NCI-H1436 (cell line): ENCODE data around the gene CCL26.
A peak's percentile ranks its signal among the peaks of the same experiment; 100 is the strongest.
"Not testable (repeated sequence)": the region's sequence is repeated elsewhere in the genome, so short reads cannot be mapped to it uniquely, and the experiment has no call there.

ENCODE experiments used
- DNase-seq: peaks from one replicate; lab custom pipeline; 2025; lab: John Stamatoyannopoulos, UW

CCL26 gene

DNA sequence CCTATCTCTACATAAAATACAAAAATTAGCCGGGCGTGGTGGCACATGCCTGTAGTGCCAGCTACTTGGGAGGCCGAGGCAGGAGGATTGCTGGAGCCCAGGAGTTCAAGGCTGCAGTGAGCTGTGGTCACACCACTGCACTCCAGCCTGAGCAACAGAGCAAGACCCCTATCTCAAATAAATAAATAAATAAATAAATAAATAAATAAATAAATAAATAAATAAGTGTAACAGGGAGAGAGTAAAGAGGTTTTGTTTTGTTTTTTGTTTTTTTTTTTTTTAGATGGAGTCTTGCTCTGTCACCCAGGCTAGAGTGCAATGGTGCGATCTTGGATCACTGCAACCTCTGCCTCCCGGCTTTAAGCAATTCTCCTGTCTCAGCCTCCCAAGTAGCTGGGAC, 20.6 kb upstream of the CCL26 start:
- not testable (repeated sequence) for DNase-seq

DNA sequence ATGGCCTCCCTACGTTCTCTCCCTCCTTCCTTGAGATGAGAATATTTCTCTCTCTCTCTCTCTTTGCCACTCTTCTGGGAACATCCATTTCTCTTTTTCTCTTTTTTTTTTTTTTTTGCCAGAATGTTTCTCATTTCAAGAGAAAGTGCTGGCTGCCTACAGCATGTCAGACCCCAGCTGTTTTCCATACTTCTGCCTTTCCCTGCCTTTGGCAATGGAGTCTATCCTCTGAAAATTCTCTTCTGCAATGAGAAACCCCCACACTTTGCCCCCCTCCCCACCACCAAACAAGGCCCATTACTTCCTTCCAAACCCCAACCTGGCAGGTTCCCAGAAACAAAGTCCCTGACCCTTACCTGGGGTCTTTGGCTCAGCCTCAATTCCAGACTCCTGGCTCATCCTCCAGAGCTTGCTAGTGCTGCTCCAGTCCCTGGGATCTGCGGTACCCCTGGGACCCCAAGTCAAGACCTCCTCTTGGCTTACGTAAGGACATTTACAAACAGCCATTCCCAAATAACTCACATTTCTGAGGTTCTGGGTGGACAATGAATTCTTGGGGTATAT, 17.4 kb upstream of the CCL26 start:
- no peak for DNase-seq

DNA sequence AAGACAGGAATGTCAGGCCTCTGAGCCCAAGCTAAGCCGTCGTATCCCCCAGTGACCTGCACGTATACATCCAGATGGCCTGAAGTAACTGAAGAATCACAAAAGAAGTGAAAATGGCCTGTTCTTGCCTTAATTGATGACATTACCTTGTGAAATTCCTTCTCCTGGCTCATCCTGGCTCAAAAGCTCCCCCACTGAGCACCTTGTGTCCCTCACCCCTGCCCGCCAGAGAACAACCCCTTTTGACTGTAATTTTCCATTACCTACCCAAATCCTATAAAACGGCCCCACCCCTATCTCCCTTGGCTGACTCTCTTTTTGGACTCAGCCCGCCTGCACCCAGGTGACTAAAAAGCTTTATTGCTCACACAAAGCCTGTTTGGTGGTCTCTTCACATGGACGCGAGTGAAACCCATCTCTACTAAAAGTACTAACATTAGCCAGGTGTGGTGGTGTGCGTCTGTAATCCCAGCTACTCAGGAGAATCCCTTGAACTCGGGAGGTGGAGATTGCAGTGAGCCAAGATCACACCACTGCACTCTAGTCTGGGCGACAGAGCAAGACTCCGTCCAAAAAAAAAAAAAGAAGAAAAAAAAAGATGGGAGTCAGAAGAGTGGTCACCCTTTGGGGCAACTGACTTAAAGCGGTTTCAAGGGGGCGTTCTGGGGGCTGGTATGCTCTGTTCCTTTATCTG, 16.3 kb upstream of the CCL26 start:
- DNase-seq = not testable (repeated sequence)

DNA sequence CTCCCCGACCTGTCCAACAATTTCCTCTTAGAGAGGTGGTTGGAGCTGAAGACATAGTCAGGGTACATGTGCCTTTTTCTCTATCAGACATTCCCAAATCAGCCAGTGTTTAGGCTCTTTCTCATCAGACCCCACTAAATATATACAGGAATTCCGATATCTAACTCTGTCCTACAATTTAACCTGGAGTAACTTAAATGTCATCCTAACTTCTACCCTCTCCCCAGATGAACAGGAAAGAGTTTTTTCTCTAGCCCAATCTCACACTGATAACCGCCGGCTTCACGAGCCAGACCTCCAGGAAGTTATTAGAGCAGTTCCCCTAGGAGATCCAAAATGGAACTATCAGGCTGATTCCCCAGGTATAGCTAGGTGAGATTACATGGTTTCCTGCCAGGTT, 11.0 kb upstream of the CCL26 start:
- DNase-seq = not testable (repeated sequence)

DNA sequence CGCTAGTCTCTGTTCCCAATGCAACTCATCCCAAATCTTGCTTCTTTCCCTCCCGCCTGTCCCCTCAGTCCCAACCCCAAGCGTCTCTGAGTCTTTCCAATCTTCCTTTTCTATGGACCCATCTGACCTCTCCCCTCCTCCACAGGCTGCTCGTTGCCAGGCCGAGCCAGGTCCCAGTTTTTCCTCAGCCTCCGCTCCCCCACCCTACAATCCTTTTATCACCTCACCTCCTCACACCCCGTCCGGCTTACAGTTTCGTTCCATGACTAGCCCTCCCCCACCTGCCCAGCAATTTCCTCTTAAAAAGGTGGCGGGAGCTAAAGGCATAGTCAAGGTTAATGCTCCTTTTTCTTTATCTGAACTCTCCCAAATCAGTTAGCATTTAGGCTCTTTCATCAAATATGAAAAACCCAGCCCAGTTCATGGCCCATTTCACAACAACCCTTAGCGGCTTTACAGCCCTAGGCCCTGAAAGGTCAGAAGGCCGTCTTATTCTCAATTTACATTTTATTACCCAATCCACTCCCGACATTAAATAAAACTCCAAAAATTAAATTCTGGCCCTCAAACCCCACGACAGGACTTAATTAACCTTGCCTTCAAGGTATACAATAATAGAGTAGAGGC, 8.7 kb upstream of the CCL26 start:
- not testable (repeated sequence) for DNase-seq

DNA sequence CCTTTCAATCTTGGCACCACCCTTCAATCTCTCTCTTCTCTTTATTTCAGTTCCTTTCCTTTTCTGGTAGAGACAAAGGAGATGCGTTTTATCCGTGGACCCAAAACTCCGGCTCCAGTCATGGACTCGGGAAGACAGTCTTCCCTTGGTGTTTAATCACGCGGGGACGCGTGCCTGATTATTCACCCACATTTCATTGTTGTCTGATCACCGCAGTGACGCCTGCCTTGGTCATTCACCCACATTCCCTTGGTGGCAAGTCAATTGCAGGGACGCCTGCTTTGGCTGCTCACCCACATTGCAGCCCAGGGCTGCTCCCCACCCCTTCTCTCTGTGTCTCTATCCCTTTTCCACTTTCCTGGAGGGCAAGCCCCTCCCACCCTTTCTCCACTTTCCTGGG, 7.5 kb upstream of the CCL26 start:
- DNase-seq = not testable (repeated sequence)

DNA sequence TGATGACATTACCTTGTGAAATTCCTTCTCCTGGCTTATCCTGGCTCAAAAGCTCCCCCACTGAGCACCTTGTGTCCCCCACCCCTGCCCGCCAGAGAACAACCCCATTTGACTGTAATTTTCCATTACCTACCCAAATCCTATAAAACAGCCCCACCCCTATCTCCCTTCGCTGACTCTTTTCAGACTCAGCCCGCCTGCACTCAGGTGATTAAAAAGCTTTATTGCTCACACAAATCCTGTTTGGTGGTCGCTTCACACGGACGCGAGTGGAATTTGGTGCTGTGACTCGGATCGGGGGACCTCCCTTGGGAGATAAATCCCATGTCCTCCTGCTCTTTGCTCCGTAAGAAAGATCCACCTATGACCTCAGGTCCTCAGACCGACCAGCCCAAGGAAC, 7.0 kb upstream of the CCL26 start:
- DNase-seq = not testable (repeated sequence)

DNA sequence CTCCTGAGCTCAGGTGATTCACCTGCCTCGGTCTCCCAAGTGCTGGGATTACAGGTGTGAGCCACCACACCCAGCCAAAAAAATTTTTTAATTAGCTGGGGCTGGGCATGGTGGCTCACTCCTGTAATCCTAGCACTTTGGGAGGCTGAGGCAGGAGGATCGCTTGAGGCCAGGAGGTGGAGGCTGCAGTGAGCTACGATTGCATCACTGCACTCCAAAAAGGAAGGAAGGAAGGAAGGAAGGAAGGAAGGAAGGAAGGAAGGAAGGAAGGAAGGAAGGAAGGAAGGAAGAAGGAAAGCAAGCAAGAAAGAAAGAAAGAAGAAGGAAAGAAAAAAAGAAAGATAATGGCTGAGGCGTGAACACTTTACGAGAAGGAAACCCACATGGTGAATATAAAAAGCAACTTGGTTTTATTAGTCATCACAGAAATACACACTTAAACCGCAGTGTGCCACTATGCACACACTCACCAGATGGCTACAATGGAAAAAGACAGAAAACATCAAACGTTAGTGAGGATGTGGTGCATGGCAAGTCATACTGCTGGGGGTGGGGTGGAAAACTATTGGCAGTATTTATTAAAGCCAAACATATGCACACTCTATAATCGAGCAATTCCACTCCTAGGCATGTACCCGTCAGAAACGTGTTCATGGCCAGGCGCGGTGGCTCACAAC, 4.4 kb upstream of the CCL26 start:
- DNase-seq = no peak

DNA sequence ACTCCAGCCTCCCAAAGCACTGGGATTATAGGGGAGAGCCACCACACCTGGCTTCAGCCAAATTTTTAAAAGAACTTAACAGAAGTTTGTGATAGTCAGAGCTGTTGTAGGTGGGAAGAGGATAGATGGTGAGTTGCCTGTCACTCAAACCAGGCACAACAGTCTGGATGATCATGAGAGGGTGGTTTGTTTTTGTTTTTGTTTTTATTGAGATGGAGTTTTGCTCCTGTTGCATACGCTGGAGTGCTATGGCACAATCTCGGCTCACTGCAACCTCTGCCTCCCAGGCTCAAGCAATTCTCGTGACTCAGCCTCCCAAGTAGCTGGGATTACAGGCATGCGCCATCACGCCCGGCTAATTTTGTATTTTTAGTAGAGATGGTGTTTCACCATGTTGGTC, 1.9 kb upstream of the CCL26 start:
- DNase-seq = not testable (repeated sequence)

DNA sequence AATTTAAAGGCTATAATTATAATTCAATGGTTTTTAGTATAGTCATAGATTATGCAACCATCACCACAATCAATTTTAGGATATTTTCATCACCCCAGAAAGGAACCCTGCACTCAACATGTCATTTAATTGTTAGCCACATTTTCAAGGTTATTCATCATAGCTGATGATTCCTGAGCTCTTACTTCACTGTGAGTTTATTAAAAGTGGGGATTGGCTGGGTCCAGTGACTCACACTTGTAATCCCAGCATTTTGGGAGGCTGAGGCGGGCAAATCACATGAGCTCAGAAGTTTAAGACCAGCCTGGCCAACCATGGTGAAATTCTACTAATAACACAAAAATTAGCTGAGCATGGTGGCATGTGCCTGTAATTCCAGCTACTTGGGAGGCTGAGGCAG, 787 bp downstream of the CCL26 start:
- no peak for DNase-seq

DNA sequence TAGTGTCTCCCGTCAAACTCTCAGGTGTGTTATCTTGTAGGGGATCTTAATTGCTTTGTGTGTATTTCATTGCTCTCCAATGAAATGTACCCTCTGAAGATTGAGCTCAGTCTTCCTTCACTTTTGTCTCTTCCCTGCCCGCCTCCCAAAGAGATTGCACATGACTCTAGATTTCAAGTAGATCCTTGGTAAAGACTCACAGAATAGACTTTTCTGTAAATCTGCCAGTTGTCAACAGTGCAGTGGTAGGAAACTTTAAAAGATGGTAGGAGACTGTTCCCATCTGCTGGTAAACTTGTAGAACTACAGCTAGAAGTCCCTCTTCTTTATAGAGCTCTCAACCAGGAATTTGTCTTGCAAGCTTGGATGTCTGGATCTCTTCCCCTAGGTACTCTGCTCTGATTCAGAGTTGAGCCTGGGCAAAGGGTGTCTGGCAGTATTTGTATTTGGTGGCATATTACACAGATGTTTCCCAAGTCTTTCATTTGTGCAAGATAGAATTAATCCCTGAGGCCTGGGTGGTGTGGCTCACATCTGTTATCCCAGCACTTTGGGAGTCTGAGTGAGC, 9.6 kb downstream of the CCL26 start:
- peak; percentile 56 for DNase-seq

DNA sequence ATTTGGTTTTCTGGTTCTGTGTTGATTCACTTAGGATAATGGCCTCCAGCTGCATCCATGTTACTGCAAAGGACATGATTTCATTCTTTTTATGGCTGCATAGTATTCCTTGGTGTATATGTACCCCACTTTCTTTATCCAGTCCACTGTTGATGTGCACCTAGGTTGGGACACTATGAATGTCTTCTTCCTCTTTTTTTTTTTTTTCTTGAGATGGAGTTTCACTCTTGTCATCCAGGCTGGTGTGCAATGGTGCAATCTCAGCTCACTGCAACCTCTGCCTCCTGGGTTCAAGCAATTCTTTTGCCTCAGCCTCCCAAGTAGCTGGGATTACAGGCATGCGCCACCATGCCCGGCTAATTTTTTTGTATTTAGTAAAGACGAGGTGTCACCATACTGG, 10.2 kb downstream of the CCL26 start:
- not testable (repeated sequence) for DNase-seq

DNA sequence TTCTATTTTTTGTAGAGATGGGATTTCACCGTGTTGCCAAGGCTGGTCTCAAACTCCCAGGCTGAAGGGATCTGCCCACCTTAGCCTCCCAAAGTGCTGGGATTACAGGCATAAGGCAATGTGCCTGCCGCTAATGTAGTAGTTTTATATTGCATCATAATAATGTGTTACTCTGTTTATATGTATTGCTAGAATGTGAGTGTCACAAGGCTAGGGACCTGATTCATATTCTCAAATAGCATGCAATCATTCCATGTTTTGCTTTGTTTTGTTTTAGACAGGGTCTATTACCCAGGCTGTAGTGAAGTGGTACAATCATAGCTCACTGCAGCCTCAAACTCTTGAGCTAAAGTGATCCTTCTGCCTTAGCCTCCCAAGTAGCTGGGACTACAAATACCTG, 13.5 kb downstream of the CCL26 start:
- DNase-seq = no peak

DNA sequence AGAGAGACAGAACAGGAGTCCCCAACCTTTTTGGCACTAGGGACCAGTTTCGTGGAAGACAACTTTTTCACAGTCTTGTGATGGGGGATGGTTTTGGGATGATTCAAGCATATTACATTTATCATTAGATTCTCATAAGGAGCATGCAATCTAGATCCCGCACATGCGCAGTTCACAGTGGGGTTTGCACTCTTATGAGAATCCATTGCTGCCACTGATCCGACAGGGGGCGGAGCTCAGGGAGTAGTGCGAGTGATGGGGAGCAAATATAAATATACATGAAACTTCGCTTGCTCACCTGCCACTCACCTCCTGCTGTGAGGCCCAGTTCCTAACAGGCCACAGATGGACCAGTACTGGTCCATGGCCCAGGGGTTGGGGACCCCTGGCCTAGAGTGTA, 14.2 kb downstream of the CCL26 start:
- DNase-seq = no peak

DNA sequence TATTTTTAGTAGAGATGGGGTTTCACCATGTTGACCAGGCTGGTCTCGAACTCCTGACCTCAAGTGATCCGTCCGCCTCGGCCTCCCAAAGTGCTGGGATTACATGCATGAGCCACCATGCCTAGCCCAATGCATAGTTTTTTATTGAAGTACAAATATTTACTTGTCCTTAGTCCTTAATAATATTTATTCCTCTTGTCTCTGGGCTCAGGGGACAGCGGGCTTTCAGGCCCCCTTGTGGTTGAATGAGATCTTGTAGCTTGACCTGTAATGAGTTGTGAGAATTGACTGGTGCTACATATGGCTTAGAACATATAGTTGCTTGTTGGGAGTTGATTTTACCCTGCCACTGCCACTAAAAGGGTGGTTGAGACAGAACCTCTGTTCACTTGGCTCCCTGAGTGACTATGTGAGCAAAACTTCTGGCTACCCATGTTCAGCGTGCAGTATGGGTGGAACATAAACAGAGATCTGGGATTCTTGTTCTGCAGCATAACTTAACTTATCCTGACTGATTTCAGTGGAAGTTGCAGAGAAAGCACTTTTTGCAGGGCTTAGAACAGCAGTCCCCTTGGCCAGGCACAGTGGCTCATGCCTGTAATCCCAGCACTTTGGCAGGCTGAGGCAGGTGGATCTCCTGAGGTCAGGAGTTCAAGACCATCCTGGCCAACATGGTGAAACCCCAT, 14.9 kb downstream of the CCL26 start:
- DNase-seq = peak; percentile 18

DNA sequence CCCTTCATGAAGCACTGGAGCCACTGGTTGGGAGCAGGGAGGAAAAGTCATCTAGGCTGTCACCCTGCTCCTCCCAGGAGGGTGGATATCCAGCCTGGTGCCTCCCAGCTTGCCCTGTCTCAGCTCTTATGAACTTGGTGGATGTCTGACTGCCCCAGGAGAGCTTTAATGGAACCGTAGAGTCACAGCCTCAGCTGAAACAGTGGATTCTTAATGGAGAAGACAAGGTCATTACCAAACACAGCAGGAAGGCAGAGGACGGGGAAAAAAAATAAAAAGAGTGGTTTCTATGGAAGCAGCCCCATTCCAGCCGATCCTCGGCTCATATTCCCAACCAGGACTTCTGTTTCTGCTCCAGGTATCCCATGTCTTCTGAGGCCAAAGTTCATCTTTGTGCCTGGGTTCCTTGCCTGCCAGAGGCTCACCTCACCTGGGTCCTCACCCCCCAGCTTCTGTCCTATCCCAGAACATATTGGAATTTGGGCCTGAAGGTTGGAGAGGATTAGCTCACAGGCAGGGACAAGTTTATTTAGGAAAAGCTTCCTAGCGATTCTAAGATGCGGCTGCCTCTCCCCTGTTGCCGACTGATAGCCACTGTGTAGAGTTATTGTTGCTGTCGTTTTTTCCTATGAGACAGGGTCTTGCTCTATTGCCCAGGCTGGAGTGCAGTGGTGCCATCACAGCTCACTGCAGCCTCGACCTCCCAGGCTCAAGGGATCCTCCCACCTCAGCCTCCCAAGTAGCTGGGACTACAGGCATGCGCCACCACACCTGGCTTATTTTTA, 15.6 kb downstream of the CCL26 start:
- no peak for DNase-seq

DNA sequence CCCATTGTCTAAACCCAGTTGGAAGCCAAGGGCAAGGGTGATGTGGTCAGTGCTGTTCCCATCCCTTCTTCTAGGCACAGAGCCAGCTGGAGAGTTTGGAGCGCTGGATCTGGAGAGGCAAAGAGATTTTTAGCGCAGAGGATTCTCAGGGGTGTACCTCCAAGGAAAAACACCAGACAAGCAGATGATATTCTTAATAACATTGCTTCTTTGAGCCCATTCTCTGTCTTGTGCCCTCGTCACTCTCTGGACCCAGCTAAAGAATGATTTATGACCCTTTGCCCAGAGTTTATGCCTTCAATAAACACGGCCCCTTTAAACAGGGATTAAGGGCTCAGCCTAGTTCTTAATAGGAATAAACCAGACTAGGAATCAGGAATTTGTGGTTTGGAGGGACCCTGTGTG, 28.6 kb downstream of the CCL26 start:
- no peak for DNase-seq

DNA sequence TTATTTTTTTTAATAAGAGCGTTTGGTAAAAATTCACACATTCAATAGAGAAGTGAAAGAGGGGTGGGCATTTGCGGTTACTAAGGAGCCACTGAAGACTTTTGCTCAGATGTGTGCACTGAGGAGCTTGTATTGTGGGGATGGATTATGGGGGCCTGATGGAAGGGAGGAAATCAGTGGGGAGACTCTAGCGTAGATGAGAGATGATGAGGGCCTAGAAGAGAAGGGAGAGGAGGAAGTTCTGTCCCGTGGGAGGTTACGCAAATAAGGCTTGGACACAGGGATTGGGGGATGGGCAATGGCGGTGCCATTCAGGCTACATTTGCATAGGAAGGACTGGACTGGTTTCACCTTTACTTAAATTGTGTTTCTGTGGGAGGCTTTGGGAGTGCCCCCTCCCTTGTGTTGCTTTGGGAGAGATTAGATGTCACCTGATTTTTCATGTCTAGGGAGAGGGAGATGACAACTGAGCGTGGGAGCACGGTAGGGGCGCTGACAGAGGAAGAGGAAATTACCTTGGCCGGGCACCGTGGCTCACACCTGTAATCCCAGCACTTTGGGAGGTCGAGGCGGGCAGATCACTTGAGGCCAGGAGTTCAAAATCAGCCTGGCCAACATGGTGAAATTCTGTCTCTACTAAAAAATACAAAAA, 31.0 kb downstream of the CCL26 start:
- no peak for DNase-seq

DNA sequence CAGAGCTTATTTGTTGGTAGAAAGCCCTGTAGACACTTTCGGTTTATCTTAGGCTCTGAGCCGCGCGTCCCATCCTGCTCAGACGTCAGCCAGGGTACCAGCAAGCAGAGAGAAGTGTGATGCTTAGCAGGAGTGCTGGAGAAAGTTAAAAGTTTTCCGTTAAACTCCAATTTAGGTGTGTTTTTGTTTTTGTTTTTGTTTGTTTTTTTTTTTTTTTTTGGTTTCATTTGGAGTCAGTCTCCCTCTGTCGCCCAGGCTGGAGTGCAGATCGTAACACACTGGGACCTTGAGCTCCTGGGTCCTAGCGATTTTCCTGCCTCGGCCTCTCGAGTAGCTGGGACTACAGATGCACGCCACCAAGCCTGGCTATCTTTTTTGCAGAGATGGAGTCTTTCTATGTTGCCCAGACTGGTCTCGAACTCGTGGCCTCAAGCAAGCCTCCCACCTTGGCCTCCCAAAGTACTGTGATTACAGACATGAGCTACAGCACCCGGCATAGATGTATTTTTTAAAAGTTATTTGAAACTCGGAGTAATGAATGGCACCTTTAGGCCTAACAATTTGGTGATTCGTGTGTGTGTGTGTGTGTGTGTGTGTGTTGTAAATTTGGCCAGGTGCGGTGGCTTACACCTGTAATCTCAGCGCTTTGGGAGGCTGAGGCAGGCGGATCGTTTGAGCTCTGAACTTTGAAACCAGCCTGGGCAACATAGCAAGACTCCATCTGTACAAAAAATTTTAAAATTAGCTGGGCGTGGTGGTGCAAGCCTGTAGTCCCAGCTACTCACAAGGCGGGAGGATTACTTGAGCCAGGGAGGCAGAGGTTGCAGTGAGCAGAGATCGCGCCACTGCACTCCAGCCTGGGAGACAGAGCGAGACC, 32.0 kb downstream of the CCL26 start:
- DNase-seq = no peak
